HG03460 (cell line): Measurements from ENCODE around the gene AQR.
"Not testable (repeated sequence)": the region's sequence is repeated elsewhere in the genome, so short reads cannot be mapped to it uniquely, and the experiment has no call there.

Source experiments
- ATAC-seq: cut with Tn5 transposase; IDR thresholded peaks from one replicate; pipeline ENCODE4 v1.9.1; 2021; ENCODE audit not compliant: unreplicated experiment

The AQR gene

DNA sequence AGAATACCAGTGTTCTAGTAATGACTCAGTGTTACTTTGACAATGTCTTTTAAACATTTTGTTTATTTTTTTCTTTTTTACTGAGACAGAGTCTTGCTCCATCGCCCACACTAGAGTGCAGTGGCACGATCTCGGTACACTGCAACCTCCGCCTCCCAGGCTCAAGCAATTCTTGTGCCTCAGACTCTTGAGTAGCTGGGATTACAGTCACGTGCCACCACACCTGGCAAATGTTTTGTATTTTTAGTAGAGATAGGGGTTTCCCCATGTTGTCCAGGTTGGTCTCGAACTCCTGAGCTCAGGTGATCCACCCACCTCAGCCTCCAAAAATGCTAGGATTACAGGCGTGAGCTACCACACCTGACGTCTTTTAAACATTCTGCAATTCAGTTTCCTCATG, 15.7 kb downstream of the AQR start:
- ATAC-seq = no peak

DNA sequence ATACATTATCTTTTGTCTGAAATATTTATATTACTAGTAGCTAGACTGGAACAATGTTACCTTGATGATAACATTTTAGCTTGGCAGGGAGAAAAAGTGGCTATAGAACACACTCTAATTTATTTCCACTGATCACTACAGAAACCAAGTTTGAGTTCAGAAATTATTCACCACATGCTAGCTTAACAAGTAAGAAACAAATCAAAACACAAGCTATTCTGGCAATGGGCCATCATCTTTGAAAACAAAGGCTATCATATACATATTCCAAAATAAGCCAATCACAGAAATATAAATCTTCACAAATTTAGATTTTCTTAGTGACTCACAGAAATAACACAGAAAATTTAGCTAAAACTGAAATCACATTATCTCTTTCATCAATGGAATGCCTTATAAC, 17.1 kb downstream of the AQR start:
- no peak for ATAC-seq

GRCh38 chr15:34951993-34952392, 17.5 kb downstream of the AQR start:
- no peak for ATAC-seq

DNA sequence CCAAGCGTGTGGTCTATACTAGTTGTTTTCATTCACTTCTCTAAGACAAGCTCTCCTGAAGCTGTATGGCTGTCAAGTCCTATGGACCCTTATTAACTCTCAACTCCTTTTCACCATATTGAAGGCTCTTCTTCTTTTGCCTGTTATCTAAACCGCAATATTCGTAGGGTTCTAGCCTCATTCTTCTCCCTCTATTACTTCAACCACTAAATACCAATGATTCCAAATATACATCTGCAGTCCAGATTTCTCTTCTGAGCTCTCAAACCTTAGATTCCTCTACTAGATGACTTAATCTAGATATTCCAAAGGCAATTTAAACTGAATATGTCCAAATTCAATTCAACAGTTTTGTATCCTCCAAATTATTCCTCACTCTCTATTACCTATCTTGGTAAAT, 24.6 kb downstream of the AQR start:
- no peak for ATAC-seq

DNA sequence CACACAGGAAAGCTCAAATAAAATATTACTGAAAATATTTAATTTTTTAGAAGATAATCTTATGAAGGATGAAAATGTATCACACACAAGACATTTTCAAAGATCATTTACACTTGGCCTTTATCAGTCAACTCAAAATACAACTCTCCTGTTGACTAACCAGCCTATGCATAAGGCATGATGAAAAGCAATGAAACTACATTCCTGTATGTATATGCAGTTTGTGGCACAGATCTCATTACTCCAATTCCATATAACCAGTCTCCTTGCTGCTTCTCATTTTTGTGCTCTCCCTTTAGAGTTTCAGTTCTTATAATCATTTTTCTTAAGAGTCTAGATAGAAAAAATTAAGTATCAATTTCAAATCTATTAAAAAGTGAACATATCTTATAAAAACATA, 25.8 kb downstream of the AQR start:
- no peak for ATAC-seq

- not testable (repeated sequence) for ATAC-seq
Measured at GRCh38 chr15:34943264-34943663, 26.3 kb downstream of the AQR start.

- ATAC-seq = no peak
Measured at GRCh38 chr15:34942363-34942762, 27.2 kb downstream of the AQR start.

DNA sequence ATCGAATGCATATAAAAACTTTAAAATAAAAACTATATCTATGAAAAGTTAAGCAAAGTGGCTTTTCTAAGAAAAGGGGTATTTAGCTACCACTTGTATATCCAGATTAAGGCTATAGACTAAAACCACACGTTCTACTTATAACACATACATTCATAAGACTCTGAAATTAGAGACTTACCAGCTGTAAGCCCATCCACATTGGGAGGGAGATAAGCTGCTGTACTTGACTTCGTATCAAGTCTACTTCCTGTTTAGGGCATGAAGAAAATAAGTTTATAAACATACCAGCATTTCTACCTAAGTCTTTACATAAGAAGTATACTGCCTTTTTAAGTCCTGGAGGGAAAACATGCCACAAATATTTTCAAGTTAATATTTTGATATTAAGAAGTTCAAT, 27.7 kb downstream of the AQR start:
- no peak for ATAC-seq

DNA sequence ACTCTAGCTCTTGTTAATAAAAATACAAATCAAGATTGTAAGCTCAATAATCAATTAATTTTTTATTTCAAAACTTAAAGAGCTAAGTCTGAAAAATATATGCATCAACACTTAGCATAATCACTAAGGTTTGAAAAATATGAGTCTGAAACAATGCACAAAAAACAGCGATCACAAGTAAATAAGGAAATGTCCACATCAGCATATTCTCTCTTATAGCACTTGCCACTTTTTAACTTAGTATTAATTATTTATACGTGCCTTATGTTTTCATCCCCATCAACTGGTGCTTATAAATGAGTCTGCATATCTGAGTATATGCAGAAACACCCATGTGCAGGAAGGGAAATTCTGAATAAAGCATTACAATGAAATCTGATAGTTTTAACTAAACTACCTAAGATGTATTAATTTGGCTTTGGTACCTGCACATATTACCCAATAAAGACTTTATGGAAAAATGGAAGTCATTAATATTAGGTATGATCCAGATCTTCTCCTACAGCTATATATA, 28.3 kb downstream of the AQR start:
- ATAC-seq = no peak

DNA sequence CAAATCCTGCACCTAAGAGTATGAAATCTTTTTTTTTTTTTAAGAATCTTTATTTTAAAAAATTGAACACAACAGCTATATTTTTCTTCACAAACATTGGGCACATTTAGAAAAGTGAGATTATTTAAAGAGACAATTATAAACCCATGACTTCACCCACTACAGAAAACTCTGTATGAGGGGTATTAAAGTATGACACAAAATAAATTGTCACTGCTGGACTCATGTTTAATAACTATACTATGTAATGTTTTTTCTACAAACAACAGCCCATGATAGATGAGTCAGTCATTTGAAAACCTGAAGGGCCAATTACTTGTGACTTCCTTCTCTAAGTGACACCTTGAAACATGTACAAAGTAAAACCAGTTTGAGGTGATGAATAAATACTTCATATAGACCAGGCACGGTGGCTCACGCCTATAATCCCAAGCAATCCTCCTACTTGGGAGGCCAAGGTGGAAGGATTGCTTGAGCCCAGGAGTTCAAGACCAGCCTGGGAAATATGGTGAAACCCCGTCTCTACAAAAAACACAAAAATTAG, 36.0 kb downstream of the AQR start:
- ATAC-seq = no peak

DNA sequence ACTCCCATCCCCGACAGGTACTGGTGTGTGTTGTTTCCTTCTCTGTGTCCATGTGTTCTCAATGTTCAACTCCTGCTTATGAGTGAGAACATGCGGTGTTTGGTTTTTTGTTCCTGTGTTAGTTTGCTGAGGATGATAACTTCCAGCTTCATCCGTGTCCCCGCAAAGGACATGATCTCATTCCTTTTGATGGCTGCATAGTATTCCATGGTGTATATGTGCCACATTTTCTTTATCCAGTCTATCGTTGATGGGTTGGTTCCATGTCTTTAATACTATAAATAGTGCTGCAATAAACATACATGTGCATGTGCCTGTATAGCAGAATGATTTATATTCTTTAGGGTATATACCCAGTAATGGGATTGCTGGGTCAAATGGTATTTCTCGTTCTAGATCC, 41.2 kb downstream of the AQR start:
- ATAC-seq = not testable (repeated sequence)

DNA sequence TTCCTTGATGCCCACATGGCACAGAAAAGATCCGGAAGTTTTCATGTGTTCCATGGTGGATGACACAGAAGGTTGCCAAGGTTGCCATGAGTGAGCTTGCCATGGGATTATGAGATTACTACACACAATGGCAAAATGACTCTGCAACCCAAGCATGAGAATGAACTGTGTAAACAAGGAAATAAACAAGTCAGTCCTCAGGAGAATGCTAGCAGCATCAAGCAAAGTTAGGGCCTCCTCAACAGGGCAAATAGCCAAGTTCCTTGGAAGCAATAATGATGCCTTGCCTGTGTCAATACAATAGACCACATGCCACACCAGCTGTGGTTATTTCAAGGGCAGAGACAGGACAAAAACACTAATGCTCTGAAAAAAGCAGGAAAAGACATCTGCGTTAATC, 41.8 kb downstream of the AQR start:
- no peak for ATAC-seq

DNA sequence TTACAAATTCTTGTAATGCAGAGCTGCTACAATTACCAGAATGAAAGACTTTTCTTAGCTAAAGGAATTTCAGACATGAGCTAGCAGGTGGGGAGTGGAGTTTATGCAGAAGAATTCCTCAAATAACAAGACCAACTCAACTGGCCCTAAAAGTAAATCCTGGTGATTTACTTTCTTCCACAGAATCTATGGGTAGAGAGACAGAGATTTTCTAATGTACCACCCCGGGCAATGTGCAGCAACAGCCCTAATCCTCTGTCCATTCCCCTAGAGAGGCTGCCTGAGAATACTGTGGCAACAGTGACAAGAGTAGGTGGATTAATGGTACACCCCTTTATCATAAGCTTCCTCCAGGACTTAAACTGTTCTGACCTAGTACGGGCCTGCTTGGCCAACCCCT, 55.2 kb downstream of the AQR start:
- ATAC-seq = no peak

- ATAC-seq = no peak
Measured at GRCh38 chr15:34905047-34905446, 64.5 kb downstream of the AQR start.

DNA sequence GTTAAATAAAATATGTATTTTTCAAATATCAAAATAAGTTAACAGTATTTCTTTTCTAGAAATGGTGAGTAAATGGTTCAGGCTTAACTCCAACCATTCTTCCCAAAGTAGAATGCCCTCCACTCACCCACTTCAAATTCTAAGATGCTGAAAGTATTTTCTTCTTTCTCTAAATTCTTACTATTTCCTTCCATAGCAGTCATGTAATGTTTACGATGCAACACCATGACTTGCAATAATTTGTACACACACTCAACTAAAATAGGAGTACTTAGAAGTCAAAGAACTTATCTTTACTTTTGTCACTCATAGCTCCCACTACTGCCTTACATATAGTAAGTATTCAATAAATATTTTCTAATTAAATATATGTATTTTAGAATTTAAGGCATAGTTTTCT, 65.0 kb downstream of the AQR start:
- no peak for ATAC-seq

- ATAC-seq = no peak
Measured at GRCh38 chr15:34900748-34901147, 68.8 kb downstream of the AQR start.

- no peak for ATAC-seq
Measured at GRCh38 chr15:34896183-34896582, 73.4 kb downstream of the AQR start.

GRCh38 chr15:34893967-34894366, 75.6 kb downstream of the AQR start:
- no peak for ATAC-seq

GRCh38 chr15:34892963-34893591, 76.5 kb downstream of the AQR start:
- ATAC-seq = no peak

GRCh38 chr15:34890424-34890823, 79.1 kb downstream of the AQR start:
- ATAC-seq = no peak

- ATAC-seq = no peak
Measured at GRCh38 chr15:34889476-34889875, 80.1 kb downstream of the AQR start.

DNA sequence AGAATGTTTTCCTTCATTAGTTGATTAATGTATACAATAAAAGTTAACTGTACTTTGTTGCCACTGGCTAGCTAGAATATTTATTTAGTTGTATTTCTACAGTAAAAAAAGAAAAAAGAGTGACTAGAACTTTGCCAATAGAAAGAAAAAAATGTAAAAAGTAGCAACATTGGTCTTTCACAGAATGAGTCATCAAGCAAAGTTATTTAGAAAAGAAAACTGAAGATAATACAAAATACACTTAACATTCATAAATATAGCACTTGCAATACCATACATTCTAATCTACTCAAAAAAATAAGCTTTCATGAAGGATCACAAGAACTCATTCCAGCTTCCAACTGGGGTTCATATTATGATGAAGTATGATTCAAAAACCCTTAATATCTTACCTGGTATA, 83.4 kb downstream of the AQR start:
- no peak for ATAC-seq

DNA sequence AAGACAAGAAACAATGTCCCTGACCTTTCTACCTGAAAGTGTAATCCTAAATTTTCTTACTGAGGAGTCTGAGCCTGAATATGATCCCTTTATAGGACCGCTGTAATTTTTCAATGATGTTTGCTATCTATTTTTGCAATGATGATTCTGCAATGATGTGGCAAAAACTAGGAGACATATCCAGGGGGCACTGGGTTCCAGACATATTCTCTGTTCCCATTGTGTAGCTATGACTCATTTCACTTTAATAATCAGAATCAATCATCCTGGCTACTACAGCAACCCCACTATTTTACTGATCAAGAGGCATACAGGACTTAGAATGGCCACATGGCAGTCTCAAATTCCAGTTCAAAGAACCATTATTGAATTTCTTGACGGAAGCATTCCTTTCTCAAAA, 85.9 kb downstream of the AQR start:
- no peak for ATAC-seq
